Germinal center (tissue), 1 donor: ENCODE results near the gene LMOD2.
"Not testable (repeated sequence)": the region's sequence is repeated elsewhere in the genome, so short reads cannot be mapped to it uniquely, and the experiment has no call there.

ENCODE experiments used
- DNase-seq: peaks from one replicate; pipeline ENCODE4 v3.0.0; 2012; ENCODE audit warnings: mixed read lengths, low spot score

The LMOD2 gene, protein sequence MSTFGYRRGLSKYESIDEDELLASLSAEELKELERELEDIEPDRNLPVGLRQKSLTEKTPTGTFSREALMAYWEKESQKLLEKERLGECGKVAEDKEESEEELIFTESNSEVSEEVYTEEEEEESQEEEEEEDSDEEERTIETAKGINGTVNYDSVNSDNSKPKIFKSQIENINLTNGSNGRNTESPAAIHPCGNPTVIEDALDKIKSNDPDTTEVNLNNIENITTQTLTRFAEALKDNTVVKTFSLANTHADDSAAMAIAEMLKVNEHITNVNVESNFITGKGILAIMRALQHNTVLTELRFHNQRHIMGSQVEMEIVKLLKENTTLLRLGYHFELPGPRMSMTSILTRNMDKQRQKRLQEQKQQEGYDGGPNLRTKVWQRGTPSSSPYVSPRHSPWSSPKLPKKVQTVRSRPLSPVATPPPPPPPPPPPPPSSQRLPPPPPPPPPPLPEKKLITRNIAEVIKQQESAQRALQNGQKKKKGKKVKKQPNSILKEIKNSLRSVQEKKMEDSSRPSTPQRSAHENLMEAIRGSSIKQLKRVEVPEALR

DNA sequence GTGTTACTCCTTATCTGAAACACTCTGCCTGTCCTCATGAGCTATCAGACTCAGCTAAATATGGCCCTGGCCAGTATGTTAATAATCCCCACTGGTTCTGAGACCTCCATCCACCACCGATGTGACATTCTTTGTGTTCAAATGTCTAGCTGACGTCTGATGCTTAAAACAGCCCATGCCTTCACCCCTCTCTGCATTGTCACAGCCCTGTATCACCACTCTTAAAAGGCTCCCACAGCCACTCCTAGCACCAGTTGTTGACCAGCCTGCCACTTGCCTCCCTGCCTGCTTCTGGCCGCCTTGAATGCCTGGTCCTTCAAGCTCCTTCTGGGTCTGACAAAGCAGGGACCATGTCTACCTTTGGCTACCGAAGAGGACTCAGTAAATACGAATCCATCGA is at the start of gene LMOD2:
TSS of gene LMOD2 (plus strand) at position 253 of the 400 bp plus-strand sequence. CDS start at position 351, 98 bp downstream.
- DNase-seq, result no peak

DNA sequence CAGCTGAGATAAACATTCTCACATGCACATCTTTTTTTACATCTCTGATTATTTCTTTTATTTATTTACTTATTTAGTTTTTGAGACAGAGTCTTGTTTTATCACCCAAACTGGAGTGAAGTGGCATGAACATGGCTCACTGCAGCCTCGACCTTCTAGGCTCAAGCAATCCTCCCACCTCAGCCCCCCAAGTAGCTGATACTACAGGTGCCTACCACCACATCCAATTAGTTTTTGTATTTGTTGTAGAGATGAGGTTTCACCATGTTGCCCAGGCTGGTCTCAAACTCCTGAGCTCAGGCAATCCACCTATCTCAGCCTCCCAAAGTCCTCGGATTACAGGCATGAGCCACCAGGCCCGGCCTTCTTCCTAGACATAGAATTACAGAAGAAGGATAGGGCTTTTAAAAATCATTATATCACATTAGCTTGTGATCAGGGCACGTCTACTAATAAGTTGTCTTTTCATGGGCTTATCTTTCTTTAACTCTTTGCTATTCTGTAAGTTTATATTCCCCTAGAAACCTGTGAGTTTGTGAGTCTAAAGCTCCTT is 48.2 kb upstream of the LMOD2 start:
- DNase-seq, result no peak

- no peak for DNase-seq
These were observed 46.4 kb upstream of the LMOD2 start for GRCh38 chr7:123608991-123609882.

DNA sequence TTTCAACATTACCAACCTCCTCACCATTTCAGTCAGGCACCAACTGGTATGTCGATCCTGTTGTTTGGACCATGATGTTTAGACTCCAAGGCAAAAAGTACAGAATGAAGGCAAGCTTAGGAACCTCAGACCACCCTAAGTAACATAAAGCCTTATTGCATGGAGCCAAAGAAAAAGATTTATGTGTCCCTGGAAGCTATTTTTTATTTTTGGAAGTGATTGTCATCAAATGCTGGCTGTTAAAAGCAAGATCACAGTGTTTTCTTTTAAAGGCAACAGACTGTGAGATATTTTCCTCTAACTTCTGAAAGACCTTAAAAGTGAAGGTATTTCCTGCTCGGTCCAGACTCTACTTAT is 45.8 kb upstream of the LMOD2 start:
- no peak for DNase-seq

GRCh38 chr7:123612024-123612423 is 43.6 kb upstream of the LMOD2 start:
- no peak for DNase-seq

DNA sequence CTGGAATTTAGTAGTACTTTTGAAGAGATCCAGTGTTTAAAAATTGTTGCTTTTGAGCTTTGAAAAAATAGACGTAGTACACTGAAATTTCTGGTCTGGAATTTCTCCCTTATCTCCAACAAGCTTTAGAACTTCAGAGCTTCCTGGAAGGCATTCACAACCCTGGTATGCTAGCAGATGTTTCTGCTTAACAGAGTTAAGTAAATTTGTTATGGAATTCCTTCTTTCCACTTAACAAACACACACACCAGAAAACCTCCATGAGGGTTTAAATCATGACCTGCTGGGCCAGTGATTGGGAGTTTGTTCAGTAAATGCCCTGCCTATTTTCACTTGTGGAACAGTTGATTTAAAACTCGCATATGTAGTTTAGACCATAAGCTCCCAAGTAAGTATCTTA is 40.3 kb upstream of the LMOD2 start:
- DNase-seq, result no peak

DNA sequence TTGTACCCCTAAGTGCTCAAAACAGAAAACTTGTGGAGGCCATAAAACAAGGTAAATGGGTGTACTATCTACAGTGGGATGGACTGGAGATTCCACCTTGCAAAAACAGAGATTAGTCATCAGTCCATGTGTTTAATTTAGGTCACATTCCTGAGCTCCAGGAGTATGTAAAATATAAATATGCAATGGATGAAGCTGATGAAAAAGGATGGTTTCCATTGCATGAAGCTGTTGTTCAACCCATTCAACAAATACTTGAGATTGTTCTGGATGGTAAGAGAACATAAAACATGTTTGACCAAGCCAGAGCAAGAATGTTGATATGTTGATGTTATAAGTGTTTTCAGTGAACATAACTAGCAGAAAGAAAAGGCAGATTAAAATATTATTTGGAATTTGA is 39.4 kb upstream of the LMOD2 start:
- no peak for DNase-seq

GRCh38 chr7:123621707-123622106 is 34.0 kb upstream of the LMOD2 start:
- no peak for DNase-seq

- DNase-seq, result no peak
These were observed 32.8 kb upstream of the LMOD2 start for GRCh38 chr7:123622660-123623386.

GRCh38 chr7:123624527-123625183 is 31.0 kb upstream of the LMOD2 start:
- DNase-seq, result peak; percentile 45

- DNase-seq, result no peak
These were observed 30.4 kb upstream of the LMOD2 start for GRCh38 chr7:123625254-123625653.

GRCh38 chr7:123627851-123628250 is 27.8 kb upstream of the LMOD2 start:
- no peak for DNase-seq

DNA sequence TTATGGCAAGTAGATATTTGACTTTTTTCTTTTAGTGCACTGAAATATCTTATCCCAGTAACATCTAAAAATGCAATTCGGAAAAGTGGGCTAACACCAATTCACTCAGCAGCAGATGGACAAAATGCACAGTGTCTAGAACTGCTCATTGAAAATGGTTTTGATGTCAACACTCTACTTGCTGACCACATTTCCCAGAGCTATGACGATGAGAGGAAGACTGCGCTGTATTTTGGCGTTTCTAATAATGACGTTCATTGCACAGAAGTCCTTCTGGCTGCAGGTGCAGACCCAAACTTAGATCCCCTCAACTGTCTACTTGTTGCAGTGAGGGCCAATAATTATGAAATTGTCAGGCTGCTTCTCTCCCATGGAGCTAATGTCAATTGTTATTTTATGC is 26.8 kb upstream of the LMOD2 start:
- no peak for DNase-seq

DNA sequence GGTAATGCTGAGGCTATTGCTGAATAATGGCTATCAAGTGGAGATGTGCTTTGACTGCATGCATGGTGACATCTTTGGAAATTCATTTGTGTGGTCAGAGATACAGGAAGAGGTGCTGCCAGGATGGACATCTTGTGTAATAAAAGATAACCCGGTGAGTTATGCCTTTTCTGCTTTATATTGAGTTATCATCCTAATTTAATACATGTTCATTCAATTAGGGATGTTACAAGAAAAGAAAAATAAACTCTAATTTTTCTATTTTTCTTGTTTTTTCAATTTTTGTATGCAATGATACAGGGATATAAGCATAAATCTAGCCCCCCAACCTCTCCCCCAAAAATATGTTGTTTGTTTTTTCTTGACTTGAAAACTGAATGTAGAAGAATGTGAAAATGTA is 26.4 kb upstream of the LMOD2 start:
- no peak for DNase-seq

DNA sequence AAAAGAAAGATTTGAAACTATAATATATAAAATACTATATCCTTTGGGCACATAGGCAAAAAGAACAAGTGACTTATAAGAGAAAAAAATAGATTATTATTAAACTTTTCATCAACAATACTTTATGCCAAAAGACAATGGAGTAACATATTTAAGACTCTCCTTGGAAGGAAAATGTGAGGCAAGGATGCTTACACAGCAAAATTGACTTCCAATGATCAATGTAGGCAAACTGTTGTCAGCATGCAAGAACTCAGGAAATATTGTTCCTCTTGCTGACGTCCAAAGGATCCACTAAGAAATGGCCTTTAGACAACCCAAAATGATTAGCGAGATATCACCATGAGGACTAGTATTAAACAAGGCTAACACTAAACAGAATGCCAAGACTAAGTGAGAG is 22.9 kb upstream of the LMOD2 start:
- no peak for DNase-seq

DNA sequence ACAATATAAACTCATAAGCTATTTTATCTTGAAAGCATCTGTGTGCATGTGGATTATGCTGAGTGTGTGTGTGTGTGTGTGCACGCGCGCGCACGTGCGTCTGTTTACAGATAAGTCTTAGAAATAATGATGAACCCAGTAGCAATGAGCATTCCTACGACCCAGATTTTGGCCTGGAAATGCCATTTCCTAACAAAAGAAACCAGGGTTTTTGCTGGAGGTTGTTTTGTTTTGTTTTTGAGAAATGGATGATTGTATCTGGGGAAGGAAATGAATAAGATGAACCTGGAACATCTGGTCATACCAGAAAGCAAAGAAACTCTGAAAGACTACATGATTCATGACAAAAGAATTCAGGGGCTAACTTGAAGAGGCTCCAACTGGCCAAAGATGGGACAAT is 22.1 kb upstream of the LMOD2 start:
- no peak for DNase-seq

GRCh38 chr7:123634011-123634573 is 21.6 kb upstream of the LMOD2 start:
- not testable (repeated sequence) for DNase-seq

- DNase-seq, result no peak
These were observed 19.9 kb upstream of the LMOD2 start for GRCh38 chr7:123635551-123636359.

- no peak for DNase-seq
These were observed 18.5 kb upstream of the LMOD2 start for GRCh38 chr7:123637203-123637602.

DNA sequence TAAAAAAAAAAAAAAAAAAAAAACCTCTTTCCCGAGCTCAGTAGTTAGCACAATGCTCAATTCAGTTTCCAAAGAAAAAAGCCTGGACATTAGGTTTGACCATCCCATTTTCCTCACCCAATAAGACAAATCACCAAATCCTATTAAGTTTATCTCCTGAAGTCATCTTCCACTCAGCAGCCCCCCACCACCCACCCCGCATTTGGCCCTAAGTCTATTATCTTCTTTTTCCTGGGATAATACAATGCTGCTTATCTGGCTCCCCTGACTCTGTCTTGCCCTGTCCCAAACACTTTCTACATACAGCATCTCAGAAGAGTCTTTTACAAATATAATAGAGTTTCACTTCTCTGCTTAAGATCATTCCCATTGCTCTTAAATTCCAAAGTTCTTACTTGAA is 17.8 kb upstream of the LMOD2 start:
- DNase-seq, result no peak
